Measurements from ENCODE around the gene PET100. TPM values are rescaled to one million over a fixed set of nuclear protein-coding genes. Genes with fewer than 3 reads are reported as not detected.

Gene PET100
- total RNA-seq = 17.7 and 28.5 TPM in 2 replicates

DNA sequence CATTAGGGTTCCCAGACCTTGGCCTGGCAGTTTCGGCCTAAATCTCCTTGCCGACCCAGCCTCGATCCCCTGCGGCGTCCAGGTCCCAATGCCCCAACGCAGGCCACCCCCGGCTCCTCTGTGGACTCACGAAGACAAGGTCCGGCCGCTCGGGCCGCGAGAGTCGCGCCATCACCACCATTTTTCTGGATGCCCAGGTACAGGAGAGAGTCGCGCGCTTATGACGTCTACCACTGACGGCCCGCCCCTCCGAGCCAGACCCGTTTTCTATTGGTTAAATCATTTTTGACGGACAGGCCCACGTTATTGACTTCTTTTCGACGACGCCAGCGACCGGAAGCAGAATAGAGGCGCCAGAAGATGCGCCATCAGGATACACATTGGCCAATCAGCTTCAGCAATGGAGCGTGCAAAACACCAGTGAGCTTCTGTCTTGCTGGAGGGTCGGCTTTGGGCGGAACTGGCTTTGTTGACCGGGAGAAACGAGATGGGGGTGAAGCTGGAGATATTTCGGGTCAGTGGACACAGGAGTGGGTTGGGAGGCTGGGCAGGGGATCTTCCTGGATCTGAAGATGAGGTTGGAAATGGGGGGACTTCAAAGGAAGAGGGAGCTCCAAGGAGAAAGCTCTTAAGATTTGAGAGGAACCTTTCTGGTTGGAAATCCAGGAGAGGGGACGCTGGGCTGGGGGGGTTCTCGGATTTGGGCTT lies at the start of gene PET100, which contains the start of gene XAB2:
PET100 (plus strand) TSS at position 447 of the 708 bp plus-strand sequence; CDS start at position 488, 41 bp downstream.
XAB2 (minus strand) TSS at position 199 of the 708 bp plus-strand sequence; CDS start at position 181, 18 bp downstream.
- peak; percentile 99 for DNase-seq (ENCODE audit: low read depth in 2 of 2)

- no peak for DNase-seq (ENCODE audit: low read depth in 2 of 2)
Measured at GRCh38 chr19:7582446-7582845, 47.1 kb upstream of the PET100 start.

DNA sequence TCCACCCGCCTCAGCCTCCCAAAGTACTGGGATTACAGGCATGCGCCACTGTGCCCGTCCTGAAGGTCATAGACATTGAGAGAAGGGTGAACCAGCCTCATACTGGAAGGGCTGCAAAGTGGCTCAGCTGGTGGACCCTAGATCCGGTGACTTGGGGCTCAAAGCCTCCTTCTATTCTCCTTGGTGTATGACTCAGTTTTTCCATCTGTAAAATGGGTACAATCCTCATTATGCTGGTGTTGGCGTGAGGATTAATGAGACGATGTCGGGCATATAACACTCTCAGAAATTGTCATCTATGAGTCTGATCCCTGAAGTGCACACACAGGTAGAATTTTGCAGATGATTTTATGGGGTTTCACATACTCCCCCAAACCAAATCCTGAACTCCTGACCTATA lies 39.8 kb upstream of the PET100 start:
- no peak for DNase-seq (ENCODE audit: low read depth in 2 of 2)

GRCh38 chr19:7590256-7590655 lies 39.3 kb upstream of the PET100 start:
- no peak for DNase-seq (ENCODE audit: low read depth in 2 of 2)

DNA sequence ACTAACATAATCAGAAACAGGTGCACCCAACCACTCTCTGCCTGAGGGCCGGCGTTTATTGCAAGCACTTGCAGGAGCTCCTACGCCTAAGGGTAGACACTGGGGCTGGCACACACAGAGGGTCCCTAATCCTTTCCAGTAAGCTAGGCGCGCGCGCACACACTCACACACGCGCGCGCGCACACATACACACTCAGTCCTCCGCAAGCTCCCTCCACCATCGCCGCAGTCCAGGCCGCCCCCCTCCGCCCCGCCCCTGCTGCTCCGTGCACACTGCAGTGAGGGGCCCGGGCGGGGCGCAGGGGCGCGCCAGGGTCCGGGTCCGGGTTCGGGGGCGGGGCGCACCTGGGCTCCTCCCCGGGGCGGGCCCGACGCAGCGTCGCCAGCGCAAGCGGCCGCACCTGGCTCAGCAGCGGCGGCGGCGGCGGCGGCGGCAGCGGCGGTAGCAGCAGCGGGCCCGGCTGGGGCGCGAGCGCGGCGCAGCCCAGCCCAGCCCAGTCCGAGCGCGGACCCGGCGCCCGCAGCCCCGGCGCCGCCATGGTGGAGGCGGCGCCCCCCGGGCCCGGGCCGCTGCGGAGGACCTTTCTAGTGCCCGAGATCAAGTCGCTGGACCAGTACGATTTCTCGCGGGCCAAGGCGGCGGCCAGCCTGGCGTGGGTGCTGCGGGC lies 34.0 kb upstream of the PET100 start, which contains the start of gene CAMSAP3:
CAMSAP3 (plus strand) TSS at position 398 of the 668 bp plus-strand sequence; CDS start at position 538, 140 bp downstream.
- peak in 1 of 2 donors; percentile 17 for DNase-seq (ENCODE audit: low read depth in 2 of 2)

DNA sequence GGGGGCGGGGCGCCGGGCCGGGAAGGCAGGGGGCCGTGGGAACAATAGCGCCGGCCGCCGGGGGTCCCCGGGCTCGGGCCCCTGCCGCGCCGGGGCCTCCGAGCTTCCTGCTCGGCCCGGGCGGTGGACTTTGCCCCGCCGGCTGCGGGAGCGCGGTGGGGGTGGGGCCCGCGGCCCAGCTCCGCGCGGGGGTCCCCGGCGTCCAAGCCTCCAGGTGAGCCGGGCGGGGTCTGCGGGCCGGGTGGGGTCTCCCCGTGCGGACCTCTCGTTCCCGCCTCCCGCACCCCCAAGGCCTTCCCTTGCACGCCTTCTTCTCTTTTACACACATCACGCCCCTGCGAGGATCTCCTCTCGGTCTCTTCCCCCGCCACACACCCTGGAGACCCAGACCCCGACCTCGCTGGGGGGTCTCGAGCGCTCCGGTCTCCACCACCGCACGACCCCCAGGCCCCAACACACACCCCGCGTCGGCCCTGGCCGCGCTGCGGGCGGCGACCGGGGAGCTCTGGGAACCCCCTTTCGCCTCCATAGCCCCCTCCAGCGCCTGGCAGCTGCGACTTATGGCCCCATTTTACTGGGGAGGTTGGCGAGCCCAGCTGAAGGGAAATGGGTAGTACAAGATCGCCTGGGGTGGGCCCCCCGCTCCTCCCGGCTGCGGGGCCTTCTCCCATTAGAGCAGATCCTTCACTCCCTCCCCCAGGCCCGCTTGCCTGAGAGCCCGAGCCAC lies 33.2 kb upstream of the PET100 start:
- DNase-seq (ENCODE audit: low read depth in 2 of 2) = no peak

DNA sequence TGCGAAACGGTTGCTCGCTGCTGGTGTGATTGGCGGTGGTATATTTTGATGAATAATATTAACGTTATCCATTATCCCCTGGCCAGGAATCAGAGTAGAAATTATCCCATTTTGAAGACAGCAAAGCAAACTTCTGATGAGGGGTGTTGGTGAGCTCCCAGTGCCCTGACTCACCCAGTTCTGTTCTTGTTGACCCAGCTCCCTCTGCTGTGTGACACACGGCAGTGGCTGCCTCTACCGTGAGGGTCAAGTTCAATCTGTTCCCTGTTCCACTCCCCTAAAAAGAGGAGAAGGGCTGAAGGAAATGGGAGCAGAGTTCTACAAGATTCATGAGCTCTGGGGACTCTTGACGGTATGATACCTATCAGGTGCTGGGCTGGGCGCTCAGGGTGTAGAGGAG lies 31.9 kb upstream of the PET100 start:
- DNase-seq (ENCODE audit: low read depth in 2 of 2) = no peak

DNA sequence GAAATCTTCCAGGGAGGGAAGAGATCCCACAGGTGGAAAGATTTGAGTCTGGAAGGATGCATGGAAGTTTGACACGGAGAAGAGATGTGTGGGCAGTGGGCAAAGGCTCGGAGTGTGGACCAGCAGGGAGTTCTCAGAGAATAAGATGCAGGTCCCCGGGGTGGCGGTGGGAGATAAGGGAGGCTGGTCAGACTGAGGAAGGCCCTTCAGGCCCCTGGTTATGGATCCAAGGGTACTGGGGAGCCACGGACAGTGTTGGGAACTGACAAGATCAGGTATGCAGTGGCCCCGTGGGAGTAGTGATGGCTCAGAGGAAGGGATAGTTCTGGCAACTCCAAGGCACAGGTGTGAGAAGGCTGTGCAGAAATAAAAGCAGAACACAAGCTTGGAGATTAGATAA lies 31.4 kb upstream of the PET100 start:
- DNase-seq (ENCODE audit: low read depth in 2 of 2) = no peak

DNA sequence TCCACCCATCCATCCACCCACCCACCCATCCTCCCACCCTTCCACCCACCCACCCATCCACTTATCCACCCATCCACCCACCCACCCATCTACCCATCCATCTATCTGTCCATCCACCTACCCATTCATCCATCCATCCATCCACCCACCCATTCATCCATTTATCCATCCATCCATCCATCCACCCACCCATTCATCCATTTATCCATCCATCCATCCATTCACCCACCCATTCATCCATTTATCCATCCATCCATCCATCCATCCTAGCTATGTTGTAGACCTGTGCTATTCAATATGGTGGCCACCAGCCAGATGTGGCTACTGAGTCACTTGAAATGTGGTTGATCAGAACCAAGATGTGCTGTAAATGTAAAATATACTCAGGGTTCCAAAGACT lies 28.9 kb upstream of the PET100 start:
- DNase-seq (ENCODE audit: low read depth in 2 of 2) = no peak

- DNase-seq (ENCODE audit: low read depth in 2 of 2) = no peak
Measured at GRCh38 chr19:7602240-7602934, 27.2 kb upstream of the PET100 start.

DNA sequence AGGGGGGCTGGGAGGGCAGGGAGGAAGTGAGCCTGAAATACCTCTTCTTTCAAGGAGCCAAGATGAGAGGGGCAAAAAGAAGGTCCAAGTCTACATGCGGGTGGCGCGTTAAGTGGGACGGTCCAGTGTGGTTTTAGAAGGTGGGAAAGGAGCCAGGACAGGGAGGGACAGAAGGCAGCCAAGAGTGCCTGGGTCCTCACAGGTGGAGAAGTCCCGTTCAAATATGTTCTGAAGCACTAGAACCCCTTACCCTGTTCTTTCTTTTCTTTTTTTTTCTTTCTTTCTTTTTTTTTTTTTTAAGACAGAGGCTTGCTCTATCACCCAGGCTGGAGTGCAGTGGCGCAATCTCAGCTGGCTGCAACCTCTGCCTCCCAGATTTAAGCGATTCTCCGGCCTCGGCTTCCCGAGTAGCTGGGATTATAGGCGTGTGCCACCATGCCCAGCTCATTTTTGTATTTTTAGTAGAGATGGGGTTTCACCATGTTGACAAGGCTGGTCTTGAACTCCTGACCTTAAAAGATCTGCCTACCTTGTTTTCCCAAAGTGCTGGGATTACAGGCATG lies 26.6 kb upstream of the PET100 start:
- no peak for DNase-seq (ENCODE audit: low read depth in 2 of 2)

GRCh38 chr19:7603919-7604318 lies 25.7 kb upstream of the PET100 start:
- no peak for DNase-seq (ENCODE audit: low read depth in 2 of 2)

DNA sequence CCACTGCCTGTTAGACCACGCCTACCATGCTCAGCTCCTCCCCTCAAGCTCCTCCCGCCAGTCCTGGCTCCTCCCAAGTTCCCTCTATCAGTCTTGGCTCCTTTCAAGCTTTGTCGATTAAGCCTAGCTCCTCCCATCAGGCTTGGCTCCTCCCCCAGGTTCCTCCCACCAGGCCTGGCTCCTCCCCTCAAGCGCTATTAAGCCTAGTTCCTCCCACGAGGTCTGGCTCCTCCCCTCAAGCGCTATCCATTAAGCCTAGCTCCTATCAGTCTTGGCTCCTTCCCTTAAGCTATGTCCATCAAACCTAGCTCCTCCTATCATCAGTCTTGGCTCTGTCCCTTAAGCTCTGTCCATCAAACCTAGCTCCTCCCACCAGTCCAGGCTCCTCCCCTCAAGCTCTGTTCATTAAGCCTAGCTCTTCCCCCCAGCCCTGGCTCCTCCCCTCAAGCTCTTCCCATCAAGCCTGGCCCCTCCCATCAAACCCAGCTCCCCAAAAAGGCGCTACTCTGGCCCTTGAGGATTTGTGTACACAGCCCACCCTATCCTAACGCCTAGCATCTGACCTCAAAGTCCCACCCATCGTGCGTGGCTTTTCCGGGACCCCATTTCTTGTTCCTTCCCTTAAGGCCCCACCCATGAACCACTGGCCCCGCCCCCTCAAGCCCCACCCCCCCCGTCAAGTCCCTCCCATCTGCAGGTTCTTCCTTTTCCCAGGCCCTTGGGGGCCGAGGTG lies 23.9 kb upstream of the PET100 start:
- peak in 1 of 2 donors; percentile 44 for DNase-seq (ENCODE audit: low read depth in 2 of 2)

DNA sequence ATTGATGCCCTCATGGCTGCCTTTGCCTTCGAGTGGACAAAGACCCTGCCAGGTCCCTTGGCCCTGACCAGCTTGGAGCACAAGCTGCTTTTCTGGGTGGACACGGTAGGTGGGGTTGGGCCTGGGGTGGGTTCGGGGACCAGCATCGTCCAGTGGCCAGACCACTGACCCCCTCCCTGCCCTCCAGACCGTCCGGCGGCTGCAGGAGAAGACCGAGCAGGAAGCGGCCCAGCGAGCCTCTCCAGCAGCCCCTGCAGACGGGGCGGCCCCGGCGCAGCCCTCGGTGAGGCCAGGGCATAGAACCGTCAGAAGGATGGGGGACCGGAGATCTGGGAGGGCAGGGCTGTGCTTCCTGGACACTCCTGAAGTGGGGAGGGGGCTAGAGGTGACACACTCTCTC lies 23.3 kb upstream of the PET100 start:
- no peak for DNase-seq (ENCODE audit: low read depth in 2 of 2)

DNA sequence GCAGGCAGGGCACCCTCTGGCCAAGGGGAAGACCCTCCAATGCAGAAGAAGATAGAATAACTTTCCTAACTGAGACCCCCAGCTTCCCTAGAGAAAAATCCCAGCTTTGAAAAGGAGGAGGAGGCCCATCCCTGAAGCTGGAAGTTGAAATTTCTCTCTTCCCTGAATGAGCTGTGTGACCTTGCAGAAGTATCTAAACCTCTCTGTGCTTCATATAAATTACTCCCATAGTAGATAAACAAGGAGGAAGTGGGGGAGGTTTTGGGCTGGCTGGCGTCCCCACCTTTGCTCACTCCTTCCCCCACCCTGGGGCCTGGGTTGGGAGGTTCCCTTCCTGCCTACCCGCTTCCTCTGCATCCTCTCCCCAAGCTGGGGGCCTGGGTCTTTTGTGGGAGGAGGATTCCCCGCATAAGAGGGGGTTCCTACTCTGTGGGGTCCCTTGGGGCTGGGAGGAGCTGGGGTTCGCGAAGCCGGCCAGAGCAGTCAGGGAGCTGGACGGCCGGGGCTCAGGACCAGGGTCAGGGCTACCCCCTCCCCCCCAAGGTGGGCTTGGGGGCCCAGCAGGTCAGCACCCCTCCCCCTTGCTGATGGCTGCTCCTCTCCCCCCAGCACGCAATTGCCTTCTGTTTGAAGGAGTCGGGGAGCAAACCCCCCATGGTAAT lies 22.2 kb upstream of the PET100 start:
- DNase-seq (ENCODE audit: low read depth in 2 of 2) = no peak

DNA sequence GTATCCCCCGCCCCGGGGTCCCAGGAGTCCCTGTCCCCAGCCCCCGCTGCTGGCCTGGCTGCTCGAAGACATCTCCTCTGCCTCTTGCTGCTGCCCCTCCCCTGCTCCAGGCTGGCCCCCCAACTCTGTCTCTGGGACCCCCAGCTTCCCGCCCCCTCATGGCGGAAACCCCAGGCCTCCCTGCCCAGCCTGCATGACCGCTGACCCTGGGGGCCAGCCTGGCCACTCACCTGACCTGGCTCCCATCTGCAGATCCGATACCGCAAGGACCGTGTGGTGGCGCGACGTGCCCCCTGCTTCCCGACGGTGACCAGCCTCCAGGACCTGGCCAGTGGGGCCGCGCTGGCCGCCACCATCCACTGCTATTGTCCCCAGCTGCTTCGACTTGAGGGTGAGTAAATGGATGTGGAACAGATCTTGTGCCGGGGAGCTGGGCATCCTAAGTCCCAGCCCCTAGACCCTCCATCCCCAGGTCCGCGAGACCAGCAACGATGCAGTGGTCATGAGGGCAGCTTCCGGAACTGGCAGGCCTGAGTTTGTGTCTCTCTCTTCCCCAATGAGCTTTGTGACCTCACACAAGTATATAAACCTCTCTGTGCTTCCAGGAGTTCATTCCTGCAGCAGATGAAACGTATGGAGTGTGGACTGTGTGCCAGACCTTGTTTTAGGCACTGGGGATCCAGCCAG lies 21.6 kb upstream of the PET100 start:
- DNase-seq (ENCODE audit: low read depth in 2 of 2) = no peak

DNA sequence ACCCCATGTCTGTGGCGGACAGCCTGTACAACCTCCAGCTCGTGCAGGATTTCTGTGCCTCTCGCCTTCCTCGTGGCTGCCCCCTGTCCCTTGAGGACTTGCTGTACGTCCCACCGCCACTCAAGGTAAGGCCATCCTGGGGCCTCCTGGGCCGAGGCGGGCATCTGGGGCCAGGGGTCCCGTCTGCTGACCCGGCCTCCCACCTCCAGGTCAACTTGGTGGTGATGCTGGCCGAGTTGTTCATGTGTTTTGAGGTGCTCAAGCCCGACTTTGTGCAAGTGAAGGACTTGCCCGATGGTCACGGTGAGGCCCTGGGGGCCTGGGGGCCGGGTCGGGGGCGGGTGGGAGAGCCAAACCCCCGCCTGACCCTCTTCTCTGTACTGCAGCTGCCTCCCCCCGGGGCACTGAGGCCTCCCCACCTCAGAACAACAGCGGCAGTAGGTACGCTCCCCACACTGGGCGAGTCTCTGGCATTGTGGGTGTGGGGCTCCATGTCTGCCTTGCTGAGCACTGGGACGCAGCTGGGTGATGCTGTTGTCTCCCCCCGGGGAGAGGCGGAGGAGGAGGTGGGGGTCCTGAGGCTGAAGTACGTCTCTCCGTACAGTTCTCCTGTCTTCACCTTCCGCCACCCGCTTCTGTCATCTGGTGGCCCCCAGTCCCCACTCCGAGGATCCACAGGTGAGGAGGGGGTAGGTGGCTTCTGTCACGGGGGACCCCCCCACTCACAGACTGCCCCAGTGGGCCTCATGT lies 18.9 kb upstream of the PET100 start:
- DNase-seq (ENCODE audit: low read depth in 2 of 2) = no peak

DNA sequence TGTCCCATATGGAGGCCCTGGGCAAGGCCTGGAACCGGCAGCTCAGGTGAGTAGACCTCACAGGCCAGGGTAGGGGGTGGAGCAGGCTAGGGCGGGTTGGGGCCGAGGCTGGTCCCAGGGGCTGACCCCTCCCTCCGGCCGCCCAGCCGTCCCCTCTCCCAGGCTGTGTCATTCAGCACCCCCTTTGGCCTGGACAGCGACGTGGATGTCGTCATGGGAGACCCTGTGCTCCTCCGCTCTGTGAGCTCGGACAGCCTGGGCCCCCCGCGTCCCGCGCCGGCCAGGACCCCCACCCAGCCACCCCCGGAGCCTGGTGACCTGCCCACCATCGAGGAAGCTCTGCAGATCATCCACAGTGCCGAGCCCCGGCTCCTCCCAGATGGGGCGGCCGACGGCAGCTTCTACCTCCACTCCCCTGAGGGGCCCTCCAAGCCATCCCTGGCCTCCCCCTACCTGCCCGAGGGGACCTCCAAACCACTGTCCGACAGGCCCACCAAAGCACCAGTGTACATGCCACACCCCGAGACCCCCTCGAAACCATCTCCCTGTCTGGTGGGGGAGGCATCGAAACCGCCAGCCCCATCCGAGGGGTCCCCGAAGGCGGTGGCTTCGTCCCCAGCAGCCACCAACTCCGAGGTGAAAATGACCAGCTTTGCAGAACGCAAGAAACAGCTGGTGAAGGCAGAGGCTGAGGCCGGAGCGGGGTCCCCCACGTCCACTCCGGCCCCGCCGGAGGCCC lies 17.9 kb upstream of the PET100 start:
- no peak for DNase-seq (ENCODE audit: low read depth in 2 of 2)
